Measurements from ENCODE around the gene DCUN1D3.
"Not testable (repeated sequence)": the region's sequence is repeated elsewhere in the genome, so short reads cannot be mapped to it uniquely, and the experiment has no call there.

Gene DCUN1D3

GRCh38 chr16:20821682-20822081 lies 78.5 kb downstream of the DCUN1D3 start:
- FAIRE-seq = no peak

DNA sequence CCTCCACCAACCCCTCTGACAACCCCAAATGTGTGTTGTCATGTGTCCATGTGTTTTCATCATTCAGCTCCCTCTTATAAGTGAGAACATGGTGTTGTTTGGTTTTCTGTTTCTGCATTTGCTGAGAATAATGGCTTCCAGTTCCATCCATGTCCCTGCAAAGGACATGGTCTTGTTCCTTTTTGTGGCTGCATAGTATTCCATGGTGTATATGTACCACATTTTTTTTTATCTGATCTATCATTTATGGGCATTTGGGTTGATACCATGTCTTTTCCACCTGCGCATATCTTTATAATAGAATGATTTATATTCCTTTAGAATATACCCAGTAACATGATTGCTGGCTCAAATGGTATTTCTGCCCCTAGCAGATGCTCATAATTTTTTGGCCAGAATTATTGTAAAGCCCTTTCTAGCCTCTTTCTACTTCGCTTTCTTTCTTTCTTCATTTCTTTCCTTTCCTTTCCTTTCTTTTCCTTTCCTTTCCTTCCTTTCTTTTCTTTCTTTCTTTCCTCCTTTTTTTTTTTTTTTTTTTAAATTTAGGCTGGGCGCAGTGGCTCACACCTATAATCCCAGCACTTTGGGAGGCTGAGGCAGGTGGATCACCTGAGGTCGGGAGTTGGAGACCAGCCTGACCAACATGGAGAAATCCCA lies 81.1 kb downstream of the DCUN1D3 start:
- FAIRE-seq = no peak

- FAIRE-seq = no peak
These were observed 85.4 kb downstream of the DCUN1D3 start for GRCh38 chr16:20814784-20815183.

GRCh38 chr16:20812510-20812909 lies 87.6 kb downstream of the DCUN1D3 start:
- FAIRE-seq = no peak

- no peak for FAIRE-seq
These were observed 88.2 kb downstream of the DCUN1D3 start for GRCh38 chr16:20811889-20812439.

DNA sequence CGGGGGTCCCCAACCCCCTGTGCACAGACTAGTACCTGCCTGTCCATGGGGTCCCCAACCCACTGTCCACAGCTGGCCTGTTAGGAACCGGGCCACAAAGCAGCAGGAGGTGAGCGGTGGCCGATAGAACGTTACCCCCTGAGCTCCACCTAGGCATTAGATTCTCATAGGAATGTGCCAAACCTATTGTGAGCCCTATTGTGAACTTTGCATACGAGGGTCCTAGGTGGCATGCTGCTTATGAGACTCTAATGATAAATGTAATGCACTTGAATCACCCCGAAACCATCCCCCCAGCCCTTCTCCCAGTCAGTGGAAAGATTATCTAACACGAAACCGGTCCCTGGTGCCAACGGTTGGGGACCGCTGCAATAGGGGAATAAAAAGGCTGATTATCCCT lies 92.3 kb downstream of the DCUN1D3 start:
- no peak for FAIRE-seq

DNA sequence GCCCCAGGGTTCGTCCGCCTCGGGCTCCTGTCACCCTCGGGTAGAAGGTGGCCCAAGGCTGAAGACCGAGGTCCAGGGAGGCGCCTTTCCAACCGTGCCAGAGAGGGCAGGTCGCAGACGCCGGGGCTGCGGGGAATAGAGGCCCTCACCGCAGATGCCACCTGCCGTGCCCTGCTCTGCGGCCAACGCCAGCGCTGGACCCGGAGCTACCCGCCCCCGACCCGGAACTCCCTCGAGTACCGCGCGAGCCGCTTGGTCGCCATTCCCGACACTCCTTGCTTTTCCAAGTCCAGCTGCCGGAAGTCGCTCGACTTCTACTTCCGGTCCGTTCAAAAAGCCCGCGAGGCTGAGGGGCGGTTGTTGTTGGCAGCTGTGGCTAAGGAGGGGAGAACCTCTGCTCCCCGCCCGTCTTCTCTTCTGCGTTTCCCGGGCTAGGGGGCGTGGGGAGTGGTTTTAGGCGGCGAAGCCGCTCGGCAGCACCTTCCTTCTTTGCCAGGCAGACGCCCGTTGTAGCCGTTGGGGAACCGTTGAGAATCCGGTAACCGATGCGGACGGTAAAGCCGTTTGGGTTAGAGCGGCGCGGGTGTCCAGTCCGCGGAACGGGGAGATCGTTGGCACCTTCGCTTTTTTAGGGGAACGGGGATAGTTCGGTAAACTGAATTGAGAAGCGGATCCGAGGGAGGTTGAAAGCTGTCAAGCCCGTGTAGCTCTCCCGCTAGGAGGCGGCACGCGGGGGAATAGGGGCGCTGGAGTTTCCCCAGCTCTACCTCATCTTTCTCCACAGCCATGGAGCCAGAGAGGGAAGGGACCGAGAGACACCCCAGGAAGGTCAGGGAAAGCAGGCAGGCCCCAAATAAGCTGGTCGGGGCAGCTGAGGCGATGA lies 93.7 kb downstream of the DCUN1D3 start, which contains the start of the genes ERI2 and REXO5:
ERI2 (minus strand) TSS at position 305 of the 883 bp plus-strand sequence; CDS start at position 263, 42 bp downstream.
REXO5 (plus strand) TSS at position 360 of the 883 bp plus-strand sequence; CDS start at position 787, 427 bp downstream.
- peak; percentile 29 for FAIRE-seq

GRCh38 chr16:20805684-20806167 lies 94.4 kb downstream of the DCUN1D3 start:
- FAIRE-seq = not testable (repeated sequence)
